ENCODE results near the gene TMEM132D.

DNA sequence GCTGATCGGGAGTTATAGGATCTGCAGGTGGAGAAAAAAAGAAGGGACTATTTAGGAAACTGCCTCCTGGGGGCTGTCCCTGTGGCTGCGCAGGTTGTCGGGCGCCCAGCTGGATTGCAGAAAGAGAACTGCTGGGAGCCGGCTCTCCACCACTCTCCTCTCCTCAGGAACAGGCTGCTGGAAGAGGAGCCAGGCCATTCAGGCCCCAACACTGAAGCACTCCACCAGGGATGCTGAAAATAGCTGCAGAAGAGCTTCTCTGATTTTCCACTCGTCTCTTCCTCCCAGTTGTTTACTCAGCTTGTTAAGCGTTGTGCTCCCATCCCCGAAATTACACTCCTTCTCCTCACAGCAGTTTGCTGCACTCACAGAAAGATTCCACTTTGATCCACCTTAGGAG is 703.2 kb downstream of the TMEM132D start:
- TF ChIP-seq, protein P1, sequence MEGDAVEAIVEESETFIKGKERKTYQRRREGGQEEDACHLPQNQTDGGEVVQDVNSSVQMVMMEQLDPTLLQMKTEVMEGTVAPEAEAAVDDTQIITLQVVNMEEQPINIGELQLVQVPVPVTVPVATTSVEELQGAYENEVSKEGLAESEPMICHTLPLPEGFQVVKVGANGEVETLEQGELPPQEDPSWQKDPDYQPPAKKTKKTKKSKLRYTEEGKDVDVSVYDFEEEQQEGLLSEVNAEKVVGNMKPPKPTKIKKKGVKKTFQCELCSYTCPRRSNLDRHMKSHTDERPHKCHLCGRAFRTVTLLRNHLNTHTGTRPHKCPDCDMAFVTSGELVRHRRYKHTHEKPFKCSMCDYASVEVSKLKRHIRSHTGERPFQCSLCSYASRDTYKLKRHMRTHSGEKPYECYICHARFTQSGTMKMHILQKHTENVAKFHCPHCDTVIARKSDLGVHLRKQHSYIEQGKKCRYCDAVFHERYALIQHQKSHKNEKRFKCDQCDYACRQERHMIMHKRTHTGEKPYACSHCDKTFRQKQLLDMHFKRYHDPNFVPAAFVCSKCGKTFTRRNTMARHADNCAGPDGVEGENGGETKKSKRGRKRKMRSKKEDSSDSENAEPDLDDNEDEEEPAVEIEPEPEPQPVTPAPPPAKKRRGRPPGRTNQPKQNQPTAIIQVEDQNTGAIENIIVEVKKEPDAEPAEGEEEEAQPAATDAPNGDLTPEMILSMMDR (IDR thresholded peaks at IDR 0.05): no peak
- TF ChIP-seq POLR2A (IDR thresholded peaks at IDR 0.05): no peak

Data from body of pancreas (tissue), 4 donors.